Peyer's patch (tissue), 4 donors: Measurements from ENCODE around the gene PSD4. TPM values are rescaled to one million over a fixed set of nuclear protein-coding genes. Genes with fewer than 3 reads are reported as not detected.

Source experiments
- DNase-seq, 3 donors: peaks; one replicate each; pipeline ENCODE4 v3.0.0-alpha.2; 2017 to 2019
- H3K27ac ChIP-seq, 4 donors: fragments of 200-600 bp; sonication (generic); one replicate each; pipeline ENCODE4 v1.5.1; 2016 to 2019
- H3K27me3 ChIP-seq, 2 donors: fragments of 200-600 bp; sonication (generic); one replicate each; pipeline ENCODE4 v1.5.1; 2019
- H3K36me3 ChIP-seq, 3 donors: fragments of 200-600 bp; sonication (generic); one replicate each; pipeline ENCODE4 v1.5.1; 2016 to 2019
- H3K4me1 ChIP-seq, 4 donors: fragments of 200-600 bp; sonication (generic); one replicate each; pipeline ENCODE4 v1.5.1; 2016 to 2019
- H3K4me3 ChIP-seq, 4 donors: fragments of 200-600 bp; sonication (generic); 1 replicate in 3 of 4; 2 replicates in 1 of 4; pipeline ENCODE4 v1.5.1; 2016 to 2019; ENCODE audit warnings: mild to moderate bottlenecking in 1 of 4
- H3K9me3 ChIP-seq, 4 donors: fragments of 200-600 bp; sonication (generic); one replicate each; pipeline ENCODE4 v1.5.1; 2016 to 2019; ENCODE audit warnings: mild to moderate bottlenecking in 1 of 4
- POLR2A ChIP-seq, 2 donors: fragments of 450-650 bp; IDR thresholded peaks; one replicate each; pipeline ENCODE4 v1.5.1; 2017; ENCODE audit warnings: antibody characterized with exemption in 2 of 2, mild to moderate bottlenecking in 2 of 2, moderate library complexity in 2 of 2
- total RNA-seq, 4 donors: library from RNA; depleted of rRNA; stranded (reverse); fragments of >200 nt; gene quantifications; one replicate each; pipeline ENCODE4 v1.1.0, GENCODE V29; 2016
- TF ChIP-seq, protein P1 (sequence below), 6 experiments: fragments of 450-650 bp in 4 of 6; fragments of 200-600 bp in 2 of 6; sonication (generic) in 1 of 6; IDR thresholded peaks; one replicate each; pipeline ENCODE4 v1.5.1; 2017 to 2019; ENCODE audit warnings: antibody characterized with exemption in 6 of 6, mild to moderate bottlenecking in 3 of 6, moderate library complexity in 1 of 6

The PSD4 gene
- total RNA-seq, 4 donors from 2014 or later = 125 to 284 (median 212) TPM

DNA sequence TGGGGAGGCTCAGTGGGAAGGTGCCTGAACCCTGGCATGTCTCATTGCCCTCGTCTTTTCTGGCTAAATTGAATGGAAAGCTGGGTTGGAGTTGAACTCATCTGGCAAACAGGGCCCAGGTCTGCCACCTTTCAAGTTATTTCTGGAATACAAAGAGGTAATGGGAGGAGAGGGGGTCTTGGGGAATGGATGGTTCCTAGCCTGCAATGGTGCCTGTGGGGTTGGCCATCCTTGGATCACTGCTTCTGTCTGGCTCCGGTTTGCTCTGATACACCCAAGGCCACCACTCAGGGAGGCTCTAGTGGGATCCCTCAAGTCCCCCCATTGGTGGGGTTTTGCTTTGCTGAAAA lies 45.3 kb downstream of the PSD4 start:
- Histone ChIP-seq H3K4me3 (peak overlapping the region in 2 of 4 donors; percentile 40 to 46), H3K27ac (peak overlapping the region in 3 of 4 donors; percentile 81 to 96 (median 86)), H3K9me3 (no peaks in the 10 kb centered on the region), H3K4me1 (peaks cover 0 to 26% (median 13%) of the 10 kb centered on the region in 4 donors), H3K36me3 (no peaks in the 10 kb centered on the region), H3K27me3 (no peaks in the 10 kb centered on the region)
- no peak for DNase-seq
- TF ChIP-seq, protein P1, sequence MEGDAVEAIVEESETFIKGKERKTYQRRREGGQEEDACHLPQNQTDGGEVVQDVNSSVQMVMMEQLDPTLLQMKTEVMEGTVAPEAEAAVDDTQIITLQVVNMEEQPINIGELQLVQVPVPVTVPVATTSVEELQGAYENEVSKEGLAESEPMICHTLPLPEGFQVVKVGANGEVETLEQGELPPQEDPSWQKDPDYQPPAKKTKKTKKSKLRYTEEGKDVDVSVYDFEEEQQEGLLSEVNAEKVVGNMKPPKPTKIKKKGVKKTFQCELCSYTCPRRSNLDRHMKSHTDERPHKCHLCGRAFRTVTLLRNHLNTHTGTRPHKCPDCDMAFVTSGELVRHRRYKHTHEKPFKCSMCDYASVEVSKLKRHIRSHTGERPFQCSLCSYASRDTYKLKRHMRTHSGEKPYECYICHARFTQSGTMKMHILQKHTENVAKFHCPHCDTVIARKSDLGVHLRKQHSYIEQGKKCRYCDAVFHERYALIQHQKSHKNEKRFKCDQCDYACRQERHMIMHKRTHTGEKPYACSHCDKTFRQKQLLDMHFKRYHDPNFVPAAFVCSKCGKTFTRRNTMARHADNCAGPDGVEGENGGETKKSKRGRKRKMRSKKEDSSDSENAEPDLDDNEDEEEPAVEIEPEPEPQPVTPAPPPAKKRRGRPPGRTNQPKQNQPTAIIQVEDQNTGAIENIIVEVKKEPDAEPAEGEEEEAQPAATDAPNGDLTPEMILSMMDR (IDR thresholded peaks at IDR 0.05) = no peak
- no peak for TF ChIP-seq POLR2A (IDR thresholded peaks at IDR 0.05)

- DNase-seq = no peak
- TF ChIP-seq, protein P1 (IDR thresholded peaks at IDR 0.05) = no peak
- TF ChIP-seq POLR2A (IDR thresholded peaks at IDR 0.05) = no peak
- Histone ChIP-seq H3K27ac (peak overlapping the region in 3 of 4 donors; percentile 81 to 96 (median 86)), H3K9me3 (no peaks in the 10 kb centered on the region), H3K27me3 (no peaks in the 10 kb centered on the region), H3K4me1 (peaks cover 0 to 26% (median 13%) of the 10 kb centered on the region in 4 donors), H3K4me3 (peak overlapping the region in 2 of 4 donors; percentile 46 to 58), H3K36me3 (no peaks in the 10 kb centered on the region)
Measured at GRCh38 chr2:113219525-113219888, 45.7 kb downstream of the PSD4 start.

DNA sequence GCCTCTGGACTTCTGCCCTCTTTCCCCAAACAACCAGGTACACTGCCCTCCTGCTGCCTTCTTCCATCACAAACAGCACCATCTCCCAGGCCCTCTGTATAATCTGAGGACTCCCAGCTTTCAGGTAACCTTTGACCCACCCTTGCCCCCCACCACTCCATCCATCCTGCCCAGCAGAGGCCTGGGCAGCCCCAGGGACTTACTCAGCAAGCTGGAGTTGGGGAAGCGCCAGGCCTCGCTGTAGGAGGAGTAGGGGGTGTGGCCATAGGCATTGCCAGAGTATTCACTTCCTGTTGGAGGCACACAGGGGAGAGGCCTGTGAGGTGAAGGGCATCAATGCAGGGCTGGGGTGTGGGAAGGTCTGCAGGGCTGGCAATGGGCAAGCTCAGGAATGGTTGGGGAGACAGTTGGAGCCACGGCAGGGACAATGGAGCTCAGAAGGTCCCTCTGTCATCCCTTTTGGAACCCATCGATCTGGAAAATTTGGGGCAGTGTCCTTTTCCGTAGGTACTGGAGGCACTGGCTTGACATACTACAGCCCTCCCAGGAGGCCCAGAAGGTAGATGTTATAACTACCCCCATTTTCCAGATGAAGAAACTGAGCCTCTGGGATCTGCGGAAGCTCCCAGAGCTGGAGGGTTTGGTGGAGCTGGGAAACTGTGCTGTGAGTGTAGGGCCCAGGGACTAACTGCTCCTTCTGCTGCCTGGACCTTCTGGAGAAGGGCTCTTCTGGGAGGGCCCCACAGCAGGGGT lies 46.3 kb downstream of the PSD4 start:
- Histone ChIP-seq H3K4me1 (peaks cover 0 to 26% (median 13%) of the 10 kb centered on the region in 4 donors), H3K27ac (peak overlapping the region in 3 of 4 donors; percentile 81 to 96 (median 86)), H3K36me3 (no peaks in the 10 kb centered on the region), H3K27me3 (no peaks in the 10 kb centered on the region), H3K4me3 (peak overlapping the region in 2 of 4 donors; percentile 46 to 58), H3K9me3 (no peaks in the 10 kb centered on the region)
- peak; percentile 97 to 98 for TF ChIP-seq POLR2A (IDR thresholded peaks at IDR 0.05)
- TF ChIP-seq, protein P1 (IDR thresholded peaks at IDR 0.05) = no peak
- peak in 2 of 3 donors; percentile 91 for DNase-seq

- Histone ChIP-seq H3K36me3 (no peaks in the 10 kb centered on the region), H3K4me1 (peaks cover 0 to 35% (median 13%) of the 10 kb centered on the region in 4 donors), H3K4me3 (peak overlapping the region in 2 of 4 donors; percentile 46 to 58), H3K27me3 (no peaks in the 10 kb centered on the region), H3K27ac (peak overlapping the region in 3 of 4 donors; percentile 81 to 96 (median 86)), H3K9me3 (no peaks in the 10 kb centered on the region)
- TF ChIP-seq, protein P1 (IDR thresholded peaks at IDR 0.05) = peak in 1 of 6 experiments; percentile 2
- TF ChIP-seq POLR2A (IDR thresholded peaks at IDR 0.05) = peak in 1 of 2 donors; percentile 9
- DNase-seq = no peak
Measured at GRCh38 chr2:113220970-113221708, 47.4 kb downstream of the PSD4 start.

GRCh38 chr2:113221846-113222245 lies 48.1 kb downstream of the PSD4 start:
- H3K4me1 ChIP-seq = peaks cover 0 to 33% (median 13%) of the 10 kb centered on the region in 4 donors
- H3K36me3 ChIP-seq = no peaks in the 10 kb centered on the region
- peak overlapping the region in 1 of 4 donors; percentile 96 for H3K27ac ChIP-seq
- no peaks in the 10 kb centered on the region for H3K9me3 ChIP-seq
- DNase-seq = no peak
- TF ChIP-seq, protein P1 (IDR thresholded peaks at IDR 0.05) = no peak
- no peak for TF ChIP-seq POLR2A (IDR thresholded peaks at IDR 0.05)
- no peaks in the 10 kb centered on the region for H3K27me3 ChIP-seq
- no peak overlapping the region for H3K4me3 ChIP-seq
